Liver (tissue), 9 donors: ENCODE results near the gene BDH1. TPM values are rescaled to one million over a fixed set of nuclear protein-coding genes. Genes with fewer than 3 reads are reported as not detected.

Experiments used
- DNase-seq: peaks from one replicate; pipeline ENCODE4 v3.0.0-alpha.2; 2017; ENCODE audit warnings: low spot score
- H3K27ac ChIP-seq, 2 donors: one replicate each; pipeline ENCODE4 v1.7.0; 2013; ENCODE audit warnings: inconsistent platforms in 2 of 2, low read length in 2 of 2, control low read depth in 1 of 2, low read depth in 1 of 2, mild to moderate bottlenecking in 1 of 2
- H3K27me3 ChIP-seq, 4 donors: one replicate each; pipeline versions ENCODE4 v1.6.1 to v1.7.0; 2013; ENCODE audit warnings: low read length in 3 of 4, inconsistent platforms in 1 of 4, mild to moderate bottlenecking in 1 of 4, moderate library complexity in 1 of 4; ENCODE audit not compliant: control insufficient read depth in 4 of 4, insufficient read depth in 4 of 4
- H3K36me3 ChIP-seq, 4 donors: one replicate each; pipeline versions ENCODE4 v1.6.1 to v1.7.0; 2013; ENCODE audit warnings: low read length in 3 of 4, mild to moderate bottlenecking in 3 of 4, low read depth in 1 of 4, moderate library complexity in 1 of 4; ENCODE audit not compliant: control insufficient read depth in 4 of 4, insufficient read depth in 3 of 4
- H3K4me1 ChIP-seq, 4 donors: one replicate each; pipeline versions ENCODE4 v1.6.1 to v1.7.0; 2013; ENCODE audit warnings: low read length in 3 of 4, mild to moderate bottlenecking in 3 of 4, moderate library complexity in 1 of 4; ENCODE audit not compliant: control insufficient read depth in 4 of 4, insufficient read depth in 4 of 4
- H3K4me3 ChIP-seq, 3 donors: one replicate each; pipeline versions ENCODE4 v1.6.1 to v1.7.0; 2013; ENCODE audit warnings: low read length in 3 of 3, control low read depth in 1 of 3, low read depth in 1 of 3, mild to moderate bottlenecking in 1 of 3
- H3K9ac ChIP-seq, 2 donors: one replicate each; pipeline ENCODE4 v1.7.0; 2013; ENCODE audit warnings: low read length in 2 of 2, mild to moderate bottlenecking in 2 of 2, moderate library complexity in 2 of 2, control low read depth in 1 of 2, low read depth in 1 of 2
- H3K9me3 ChIP-seq, 4 donors: one replicate each; pipeline versions ENCODE4 v1.6.1 to v1.7.0; 2013; ENCODE audit warnings: low read length in 3 of 4; ENCODE audit not compliant: control insufficient read depth in 4 of 4
- FOXA1 ChIP-seq: IDR thresholded peaks from 2 replicates; pipeline ENCODE4 v1.6.1; 2016; ENCODE audit warnings: antibody characterized with exemption
- FOXA2 ChIP-seq: IDR thresholded peaks from 2 replicates; pipeline ENCODE4 v1.6.1; 2016; ENCODE audit warnings: antibody characterized with exemption
- GABPA ChIP-seq, 2 donors: IDR thresholded peaks in 1 of 2; conservative IDR thresholded peaks in 1 of 2; 2 replicates each; pipeline ENCODE4 v1.6.1; 2016; ENCODE audit warnings: antibody characterized with exemption in 2 of 2, mild to moderate bottlenecking in 1 of 2, moderate library complexity in 1 of 2
- HNF4A ChIP-seq, 2 donors: conservative IDR thresholded peaks; 2 replicates each; pipeline ENCODE4 v1.6.1; 2016; ENCODE audit warnings: antibody characterized with exemption in 2 of 2, mild to moderate bottlenecking in 2 of 2
- HNF4G ChIP-seq: IDR thresholded peaks from 2 replicates; pipeline ENCODE4 v1.6.1; 2016; ENCODE audit warnings: antibody characterized with exemption
- JUND ChIP-seq, 2 donors: IDR thresholded peaks; 2 replicates each; pipeline ENCODE4 v1.6.1; 2016; ENCODE audit warnings: antibody characterized with exemption in 2 of 2
- NR2F2 ChIP-seq: IDR thresholded peaks from 2 replicates; pipeline ENCODE4 v1.6.1; 2016; ENCODE audit warnings: antibody characterized with exemption
- RAD21 ChIP-seq, 2 donors: IDR thresholded peaks; 2 replicates each; pipeline ENCODE4 v1.6.1; 2016; ENCODE audit warnings: antibody characterized with exemption in 2 of 2, mild to moderate bottlenecking in 2 of 2
- RXRA ChIP-seq, 2 donors: IDR thresholded peaks; 2 replicates each; pipeline ENCODE4 v1.6.1; 2017 to 2018; ENCODE audit warnings: antibody characterized with exemption in 2 of 2, mild to moderate bottlenecking in 1 of 2
- SP1 ChIP-seq: IDR thresholded peaks from 2 replicates; pipeline ENCODE4 v1.6.1; 2018; ENCODE audit warnings: antibody characterized with exemption, mild to moderate bottlenecking
- TAF1 ChIP-seq: conservative IDR thresholded peaks from 2 replicates; pipeline ENCODE4 v1.6.1; 2016; ENCODE audit warnings: antibody characterized with exemption, mild to moderate bottlenecking
- YY1 ChIP-seq: IDR thresholded peaks from 2 replicates; pipeline ENCODE4 v1.6.1; 2016; ENCODE audit warnings: antibody characterized with exemption, mild to moderate bottlenecking
- WGBS: extraction: QIAGEN DNeasy Blood & Tissue Kit; methylation state at CpG from one replicate; pipeline ENCODE4 v1.1.7; 2013; 5-methylcytosine and 5-hydroxymethylcytosine counted together
- polyA plus RNA-seq, 2 donors: library from polyadenylated mRNA; stranded (reverse) in 1 of 2; unstranded in 1 of 2; fragments of 200-250 nt in 1 of 2; fragments of >200 nt in 1 of 2; fragmentation: Nextera tagmentation in 1 of 2; extraction: Ambion mirVana in 1 of 2; gene quantifications; one replicate each; pipeline versions ENCODE4 v1.2.1 to v1.2.3, GENCODE V29; 2013 to 2015
- total RNA-seq, 2 donors: library from RNA; depleted of rRNA; stranded (reverse); fragments of >200 nt; gene quantifications; one replicate each; pipeline ENCODE4 v1.2.3, GENCODE V29; 2014
- TF ChIP-seq, protein P1 (sequence below): IDR thresholded peaks from 2 replicates; pipeline ENCODE4 v1.6.1; 2016; ENCODE audit warnings: antibody characterized with exemption
- TF ChIP-seq, protein P2 (sequence below): IDR thresholded peaks from 2 replicates; pipeline ENCODE4 v1.6.1; 2016; ENCODE audit warnings: antibody characterized with exemption, mild to moderate bottlenecking
- donor health status: healthy.
- donor health status: healthy.
- donor health status: healthy.
- donor health status: healthy.
- donor health status: healthy.

Gene BDH1
- total and polyA plus RNA-seq, 4 donors: 49.4 to 268 (median 177) TPM

DNA sequence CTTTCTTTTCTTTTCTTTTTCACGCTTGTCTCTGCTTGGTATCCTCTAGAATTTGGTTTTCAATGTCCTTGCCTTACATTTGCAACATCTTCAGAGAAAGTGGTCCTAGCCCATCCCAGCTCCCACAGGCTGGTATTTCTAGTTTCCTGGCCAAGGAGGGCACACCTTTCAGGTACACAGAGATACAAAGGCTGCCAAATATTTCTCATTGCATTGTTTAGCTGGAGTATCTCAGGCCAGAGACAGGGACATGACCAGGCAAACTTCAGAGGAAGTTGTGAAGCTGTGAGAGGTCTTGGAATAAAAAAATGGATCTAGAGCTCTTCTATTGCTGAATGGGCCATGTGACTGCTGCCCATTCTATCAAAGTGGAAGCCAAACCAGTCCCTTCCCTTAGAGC is 68.9 kb downstream of the BDH1 start:
- H3K9me3 ChIP-seq: no peaks in the 10 kb centered on the region
- DNase-seq: no peak
- TF ChIP-seq, protein P1, sequence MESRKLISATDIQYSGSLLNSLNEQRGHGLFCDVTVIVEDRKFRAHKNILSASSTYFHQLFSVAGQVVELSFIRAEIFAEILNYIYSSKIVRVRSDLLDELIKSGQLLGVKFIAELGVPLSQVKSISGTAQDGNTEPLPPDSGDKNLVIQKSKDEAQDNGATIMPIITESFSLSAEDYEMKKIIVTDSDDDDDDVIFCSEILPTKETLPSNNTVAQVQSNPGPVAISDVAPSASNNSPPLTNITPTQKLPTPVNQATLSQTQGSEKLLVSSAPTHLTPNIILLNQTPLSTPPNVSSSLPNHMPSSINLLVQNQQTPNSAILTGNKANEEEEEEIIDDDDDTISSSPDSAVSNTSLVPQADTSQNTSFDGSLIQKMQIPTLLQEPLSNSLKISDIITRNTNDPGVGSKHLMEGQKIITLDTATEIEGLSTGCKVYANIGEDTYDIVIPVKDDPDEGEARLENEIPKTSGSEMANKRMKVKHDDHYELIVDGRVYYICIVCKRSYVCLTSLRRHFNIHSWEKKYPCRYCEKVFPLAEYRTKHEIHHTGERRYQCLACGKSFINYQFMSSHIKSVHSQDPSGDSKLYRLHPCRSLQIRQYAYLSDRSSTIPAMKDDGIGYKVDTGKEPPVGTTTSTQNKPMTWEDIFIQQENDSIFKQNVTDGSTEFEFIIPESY: no peak
- TF ChIP-seq HNF4A (conservative IDR thresholded peaks at IDR 0.05) (no peak), TAF1 (no peak), GABPA (IDR thresholded peaks at IDR 0.05 in 1 of 2, conservative IDR thresholded peaks at IDR 0.05 in 1 of 2) (no peak), NR2F2 (no peak), FOXA1 (no peak), FOXA2 (no peak)
- 87% methylated on average over 1 of the region's 1 CpG for WGBS
- no peaks in the 10 kb centered on the region for H3K27me3 ChIP-seq
- no peaks in the 10 kb centered on the region for H3K36me3 ChIP-seq
- no peak overlapping the region for H3K4me3 ChIP-seq
- H3K9ac ChIP-seq: no peak overlapping the region
- peaks cover 0 to 3% (median 1%) of the 10 kb centered on the region in 4 donors for H3K4me1 ChIP-seq
- no peak overlapping the region for H3K27ac ChIP-seq

DNA sequence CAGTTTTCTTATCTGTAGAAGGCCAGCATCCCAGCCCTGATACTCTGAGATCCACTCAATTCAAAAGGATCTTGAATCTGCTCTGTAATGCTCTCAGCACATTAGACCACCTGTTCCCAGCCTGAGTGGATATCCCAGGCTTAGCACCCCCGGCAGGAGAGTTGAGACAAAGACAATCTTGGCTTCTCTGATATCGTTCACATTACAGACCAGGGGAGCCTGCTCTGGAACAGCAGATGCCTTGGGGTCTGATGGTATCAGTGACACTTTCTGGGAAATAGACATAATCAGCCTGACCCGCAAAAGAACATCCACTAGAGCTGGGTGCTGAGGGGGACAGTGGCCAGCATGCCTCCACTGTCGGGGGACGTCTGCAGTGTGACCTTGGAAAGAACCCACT is 70.6 kb downstream of the BDH1 start:
- Histone ChIP-seq H3K27me3 (no peaks in the 10 kb centered on the region), H3K4me3 (no peak overlapping the region), H3K9me3 (no peaks in the 10 kb centered on the region), H3K36me3 (no peaks in the 10 kb centered on the region), H3K4me1 (peaks cover 0 to 8% (median 5%) of the 10 kb centered on the region in 4 donors), H3K9ac (no peak overlapping the region), H3K27ac (no peak overlapping the region)
- TF ChIP-seq HNF4A (conservative IDR thresholded peaks at IDR 0.05) (no peak), FOXA2 (no peak), YY1 (no peak), HNF4G (no peak)
- WGBS: 93% methylated on average over 5 of the region's 5 CpGs
- no peak for DNase-seq

DNA sequence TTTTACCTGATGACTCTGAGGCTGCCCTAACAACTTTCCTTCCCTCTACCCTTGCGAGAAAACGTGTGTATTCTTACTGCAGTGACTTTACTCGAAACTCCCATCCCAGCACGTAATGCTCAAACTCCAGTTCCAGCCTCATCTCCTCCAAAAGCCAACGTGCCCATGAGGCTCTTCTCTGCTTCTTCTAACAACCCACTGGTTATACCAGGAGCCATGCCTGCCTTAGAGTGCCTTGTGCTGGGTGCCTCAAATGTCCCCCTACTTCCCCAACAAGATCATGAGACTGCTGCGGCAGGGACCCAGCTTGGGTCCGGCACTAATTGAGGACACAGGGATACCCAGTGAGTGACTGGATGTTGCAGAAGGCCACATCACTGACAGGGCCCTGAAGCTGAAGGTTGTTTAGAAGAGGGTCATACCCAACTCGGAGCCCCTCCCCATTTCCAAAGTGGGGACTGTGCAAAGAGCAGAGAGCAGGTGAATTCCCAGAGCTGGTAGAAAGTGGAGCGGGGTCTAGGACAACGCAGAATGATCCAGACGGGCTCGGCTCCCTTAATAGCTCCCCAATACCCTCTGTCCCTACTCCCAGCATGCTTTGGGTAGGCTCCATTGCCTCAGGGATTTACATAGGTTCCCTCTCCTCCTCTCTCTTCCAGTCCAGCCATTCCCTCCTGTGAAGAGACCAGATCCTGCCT is 71.4 kb downstream of the BDH1 start:
- peaks cover 1 to 15% (median 5%) of the 10 kb centered on the region in 4 donors for H3K4me1 ChIP-seq
- H3K9ac ChIP-seq: no peak overlapping the region
- 87% methylated on average over 12 of the region's 12 CpGs for WGBS
- no peak for DNase-seq
- H3K27me3 ChIP-seq: no peaks in the 10 kb centered on the region
- no peaks in the 10 kb centered on the region for H3K9me3 ChIP-seq
- no peak overlapping the region for H3K4me3 ChIP-seq
- no peaks in the 10 kb centered on the region for H3K36me3 ChIP-seq
- no peak for TF ChIP-seq SP1
- TF ChIP-seq RAD21 (IDR thresholded peaks at IDR 0.05): no peak
- no peak for TF ChIP-seq GABPA (IDR thresholded peaks at IDR 0.05 in 1 of 2, conservative IDR thresholded peaks at IDR 0.05 in 1 of 2)
- TF ChIP-seq TAF1: no peak
- TF ChIP-seq JUND (IDR thresholded peaks at IDR 0.05): no peak
- no peak for TF ChIP-seq HNF4G
- no peak overlapping the region for H3K27ac ChIP-seq

DNA sequence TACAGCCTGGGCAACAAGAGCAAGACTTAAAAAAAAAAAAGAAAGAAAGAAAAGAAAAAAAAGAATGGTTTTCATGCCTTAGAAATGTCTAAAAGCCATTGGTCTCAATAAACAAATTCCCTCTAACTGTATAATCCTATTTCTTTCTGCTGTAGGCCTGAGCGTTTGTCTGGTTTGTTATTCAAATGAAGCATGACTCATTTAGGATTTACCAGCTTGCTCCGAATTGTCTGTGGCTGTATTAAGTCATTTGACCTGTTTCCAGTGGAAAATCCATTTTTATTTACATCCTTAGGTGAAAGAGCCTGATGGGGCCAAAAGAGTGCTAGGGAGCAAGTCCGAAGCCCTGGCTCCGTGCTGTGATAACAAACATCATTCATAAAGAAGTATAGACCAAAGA is 73.8 kb downstream of the BDH1 start:
- no peaks in the 10 kb centered on the region for H3K27me3 ChIP-seq
- H3K9me3 ChIP-seq: no peaks in the 10 kb centered on the region
- TF ChIP-seq TAF1 (no peak), HNF4A (conservative IDR thresholded peaks at IDR 0.05) (no peak), RXRA (IDR thresholded peaks at IDR 0.05) (no peak), FOXA2 (no peak)
- TF ChIP-seq, protein P2, sequence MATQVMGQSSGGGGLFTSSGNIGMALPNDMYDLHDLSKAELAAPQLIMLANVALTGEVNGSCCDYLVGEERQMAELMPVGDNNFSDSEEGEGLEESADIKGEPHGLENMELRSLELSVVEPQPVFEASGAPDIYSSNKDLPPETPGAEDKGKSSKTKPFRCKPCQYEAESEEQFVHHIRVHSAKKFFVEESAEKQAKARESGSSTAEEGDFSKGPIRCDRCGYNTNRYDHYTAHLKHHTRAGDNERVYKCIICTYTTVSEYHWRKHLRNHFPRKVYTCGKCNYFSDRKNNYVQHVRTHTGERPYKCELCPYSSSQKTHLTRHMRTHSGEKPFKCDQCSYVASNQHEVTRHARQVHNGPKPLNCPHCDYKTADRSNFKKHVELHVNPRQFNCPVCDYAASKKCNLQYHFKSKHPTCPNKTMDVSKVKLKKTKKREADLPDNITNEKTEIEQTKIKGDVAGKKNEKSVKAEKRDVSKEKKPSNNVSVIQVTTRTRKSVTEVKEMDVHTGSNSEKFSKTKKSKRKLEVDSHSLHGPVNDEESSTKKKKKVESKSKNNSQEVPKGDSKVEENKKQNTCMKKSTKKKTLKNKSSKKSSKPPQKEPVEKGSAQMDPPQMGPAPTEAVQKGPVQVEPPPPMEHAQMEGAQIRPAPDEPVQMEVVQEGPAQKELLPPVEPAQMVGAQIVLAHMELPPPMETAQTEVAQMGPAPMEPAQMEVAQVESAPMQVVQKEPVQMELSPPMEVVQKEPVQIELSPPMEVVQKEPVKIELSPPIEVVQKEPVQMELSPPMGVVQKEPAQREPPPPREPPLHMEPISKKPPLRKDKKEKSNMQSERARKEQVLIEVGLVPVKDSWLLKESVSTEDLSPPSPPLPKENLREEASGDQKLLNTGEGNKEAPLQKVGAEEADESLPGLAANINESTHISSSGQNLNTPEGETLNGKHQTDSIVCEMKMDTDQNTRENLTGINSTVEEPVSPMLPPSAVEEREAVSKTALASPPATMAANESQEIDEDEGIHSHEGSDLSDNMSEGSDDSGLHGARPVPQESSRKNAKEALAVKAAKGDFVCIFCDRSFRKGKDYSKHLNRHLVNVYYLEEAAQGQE: no peak
- H3K9ac ChIP-seq: no peak overlapping the region
- H3K4me3 ChIP-seq: no peak overlapping the region
- 90% methylated on average over 4 of the region's 4 CpGs for WGBS
- no peak for DNase-seq
- H3K4me1 ChIP-seq: peaks cover 5 to 22% (median 13%) of the 10 kb centered on the region in 4 donors
- H3K36me3 ChIP-seq: no peaks in the 10 kb centered on the region
- no peak overlapping the region for H3K27ac ChIP-seq
